Kidney capillary endothelial cell (primary cell): ENCODE results near the gene CHRNB4.
A peak's percentile ranks its signal among the peaks of the same experiment; 100 is the strongest.

ENCODE experiments used
- DNase-seq: peaks from one replicate; pipeline ENCODE4 v3.0.0-alpha.2; 2018; ENCODE audit warnings: low spot score

Gene CHRNB4

DNA sequence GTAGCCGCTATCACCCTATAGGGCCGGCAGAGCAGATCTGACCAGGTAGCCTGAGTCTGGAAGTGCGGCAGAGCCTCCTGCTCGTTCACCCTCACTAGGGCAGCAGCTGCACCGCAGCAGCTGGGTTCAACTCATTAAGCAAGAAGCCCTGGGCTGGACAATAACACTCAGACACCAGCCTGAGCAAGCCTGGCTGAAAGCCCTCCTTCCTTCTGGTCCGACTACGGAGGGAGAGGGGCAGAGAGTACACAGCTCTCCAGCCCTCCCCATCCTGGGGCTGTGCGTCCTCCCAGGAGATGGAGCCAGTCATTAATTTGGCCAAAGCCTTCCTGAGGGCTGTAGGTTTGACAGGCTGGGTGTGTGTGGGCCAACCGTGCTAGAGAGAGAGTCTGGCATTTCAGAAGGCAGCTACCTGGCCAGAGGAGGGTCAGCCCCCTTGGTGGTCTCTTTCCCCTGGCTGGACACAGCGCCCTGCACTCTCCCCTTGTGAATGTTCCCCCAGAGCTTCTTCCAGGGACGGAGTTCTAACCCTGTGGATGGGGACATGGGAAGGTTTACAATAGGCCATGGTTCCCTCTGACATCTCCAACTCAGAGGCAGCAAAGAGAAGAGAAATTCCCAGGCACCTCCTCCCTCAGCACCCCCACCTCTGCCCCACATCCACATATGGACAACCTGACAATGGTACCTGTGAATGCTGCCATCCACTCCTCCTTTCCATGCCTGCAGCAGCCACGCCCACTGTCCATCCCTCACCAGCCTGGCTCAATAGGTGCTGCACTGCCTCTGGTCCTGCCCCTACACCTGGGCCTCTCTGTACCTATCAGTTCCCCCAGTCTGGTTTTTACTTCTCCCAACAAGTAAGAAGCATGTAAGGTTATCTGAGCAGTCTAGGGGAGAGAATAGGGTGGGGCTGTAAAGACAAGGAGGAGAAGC is 6.5 kb downstream of the CHRNB4 start:
- DNase-seq, result no peak

GRCh38 chr15:78633348-78633747 is 7.7 kb downstream of the CHRNB4 start:
- no peak for DNase-seq

DNA sequence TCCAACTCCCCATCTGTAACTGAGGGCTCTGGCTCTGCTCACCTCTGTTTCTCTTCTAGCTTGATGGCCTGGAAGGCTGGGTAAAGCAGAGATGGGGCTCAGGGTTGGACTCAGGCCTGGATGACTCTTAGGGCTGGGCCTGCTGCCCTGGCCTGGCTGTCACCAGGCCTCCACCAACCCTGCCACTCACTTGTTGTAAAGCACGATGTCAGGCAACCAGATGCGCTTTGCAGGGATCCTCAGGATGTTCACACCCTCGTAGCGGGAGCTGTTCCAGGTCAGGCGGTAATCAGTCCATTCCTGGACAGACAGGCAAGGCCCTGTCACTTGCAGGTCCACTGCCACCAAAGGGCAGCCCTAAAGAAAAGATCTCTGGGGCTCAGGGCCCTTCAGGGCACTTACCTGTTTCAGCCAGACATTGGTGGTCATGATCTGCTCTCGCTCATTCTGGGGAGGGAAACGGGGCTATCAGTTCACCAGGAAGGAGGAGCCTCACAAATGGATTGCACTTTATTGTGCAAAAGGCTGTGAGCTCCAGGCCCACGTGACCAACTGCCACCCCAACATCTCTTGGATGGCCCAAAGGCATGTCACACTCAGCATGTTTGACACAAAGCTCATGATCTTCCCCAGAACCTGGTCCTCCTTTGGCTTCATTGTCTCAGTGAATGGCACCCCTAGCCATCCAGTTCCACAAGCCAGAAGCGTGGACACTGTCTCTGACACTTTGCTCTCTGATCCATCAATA is 9.9 kb downstream of the CHRNB4 start:
- no peak for DNase-seq

GRCh38 chr15:78629716-78630065 is 11.3 kb downstream of the CHRNB4 start:
- DNase-seq, result no peak

DNA sequence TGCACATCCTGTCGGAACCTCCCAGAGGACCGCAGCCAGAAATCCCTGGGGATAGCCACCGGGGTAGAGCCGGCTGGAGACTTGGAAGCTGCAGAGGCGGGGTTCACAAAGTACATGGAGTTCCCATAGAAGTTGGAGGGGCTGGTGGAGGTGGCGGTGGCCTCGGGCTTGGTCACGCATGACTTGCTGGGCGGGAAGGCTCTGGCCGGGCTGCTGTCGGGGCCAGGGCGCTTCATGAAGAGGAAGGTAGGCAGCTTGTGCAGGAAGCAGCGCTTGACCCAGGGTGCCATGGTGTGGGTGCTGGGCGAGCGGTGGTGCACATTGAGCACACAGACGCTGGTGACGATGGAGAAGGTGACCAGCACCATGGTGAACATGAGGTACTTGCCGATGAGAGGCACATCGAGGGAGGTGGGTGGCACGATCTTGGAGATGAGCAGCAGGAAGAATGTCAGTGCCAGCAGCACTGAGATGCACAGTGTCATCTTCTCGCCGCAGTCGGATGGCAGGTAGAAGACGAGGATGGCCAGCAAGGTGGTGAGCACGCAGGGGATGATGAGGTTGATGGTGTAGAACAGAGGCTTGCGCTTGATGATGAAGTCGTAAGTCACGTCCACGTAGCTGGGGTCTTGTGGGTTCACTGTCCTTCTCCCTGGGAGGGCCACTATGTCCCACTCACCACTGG is 11.8 kb downstream of the CHRNB4 start:
- no peak for DNase-seq

GRCh38 chr15:78628227-78628626 is 12.8 kb downstream of the CHRNB4 start:
- no peak for DNase-seq

GRCh38 chr15:78627348-78627747 is 13.7 kb downstream of the CHRNB4 start:
- DNase-seq, result no peak

DNA sequence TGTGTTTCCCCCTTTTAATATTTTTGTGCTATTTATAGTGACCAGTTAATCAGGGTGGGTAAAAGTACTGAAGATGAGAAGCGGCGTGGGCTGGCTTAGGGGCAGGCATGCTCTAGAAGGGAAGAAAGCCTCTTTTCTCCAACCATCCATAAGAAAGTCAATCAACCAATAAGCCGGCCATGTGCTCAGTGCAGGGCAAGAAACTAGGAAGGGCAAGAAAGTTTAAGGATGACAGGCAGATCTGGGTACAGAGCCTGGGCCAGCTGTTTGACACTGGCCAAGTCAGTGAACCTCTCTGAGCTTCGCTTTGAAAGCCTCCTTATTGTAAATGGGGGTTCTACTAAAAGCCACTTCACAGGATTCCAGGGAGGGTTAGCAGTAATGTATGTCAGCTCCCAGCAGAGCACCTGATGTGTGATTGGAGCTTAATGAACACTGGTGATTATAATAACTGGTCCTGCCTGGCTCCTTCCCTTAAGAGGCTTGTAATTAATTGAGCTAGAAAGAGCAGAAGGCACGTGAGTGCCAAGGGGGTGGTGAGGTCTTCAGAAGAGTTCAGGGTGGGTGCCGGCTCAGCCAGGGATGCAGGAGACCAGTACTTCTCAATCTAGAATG is 14.5 kb downstream of the CHRNB4 start:
- DNase-seq, result no peak

GRCh38 chr15:78625606-78626280 is 15.3 kb downstream of the CHRNB4 start:
- DNase-seq, result no peak

- no peak for DNase-seq
Observed at GRCh38 chr15:78624651-78625590, 16.1 kb downstream of the CHRNB4 start.

- DNase-seq, result no peak
Observed at GRCh38 chr15:78623786-78624497, 17.1 kb downstream of the CHRNB4 start.

- no peak for DNase-seq
Observed at GRCh38 chr15:78621810-78622402, 19.1 kb downstream of the CHRNB4 start.

DNA sequence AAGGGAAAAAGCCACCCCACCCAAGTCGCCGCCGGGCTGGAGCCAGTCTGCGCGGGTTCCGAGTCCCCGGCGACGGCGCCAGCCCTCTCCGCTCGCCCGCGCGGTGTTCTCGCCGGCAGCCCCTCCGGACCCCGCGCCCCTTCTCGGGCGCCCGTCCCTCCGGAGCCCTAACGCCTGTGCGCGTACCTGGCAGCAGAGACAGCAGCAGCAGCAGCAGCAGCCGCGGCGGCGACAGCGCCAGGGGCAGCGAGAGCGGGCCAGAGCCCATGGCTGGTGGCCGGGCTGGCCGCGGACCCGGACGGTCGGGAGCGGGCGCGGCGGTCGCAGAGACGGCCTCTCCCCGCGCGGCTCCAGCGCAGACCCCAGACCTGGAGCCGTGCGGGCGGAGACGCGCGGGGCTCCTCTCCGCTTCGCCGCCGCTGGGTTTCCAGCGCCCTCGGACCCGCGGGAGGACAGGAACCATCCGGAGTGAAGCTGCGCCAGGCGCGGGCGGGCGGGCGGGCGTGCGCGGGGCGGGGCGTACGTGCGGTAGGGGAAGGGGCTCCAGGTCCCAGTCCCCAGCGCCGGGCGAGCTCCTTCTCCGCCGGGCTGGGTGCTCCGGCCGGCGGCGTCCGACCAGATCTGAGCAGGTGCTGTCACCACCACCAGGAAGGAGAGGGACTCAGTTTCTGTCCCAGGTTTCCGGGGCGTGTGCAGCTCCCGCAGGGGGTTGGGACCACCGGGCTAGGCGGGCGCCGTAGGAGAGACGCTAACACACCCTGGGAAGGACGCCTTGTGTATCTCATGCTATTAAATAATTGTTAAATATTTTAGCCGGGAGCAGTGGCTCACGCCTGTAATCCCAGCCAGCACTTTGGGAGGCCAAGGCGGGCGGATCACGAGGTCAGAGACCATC is 20.2 kb downstream of the CHRNB4 start, which contains the start of gene CHRNA3:
Gene CHRNA3, minus strand, starts transcription at position 470 of the 895 bp plus-strand sequence. Its CDS starts 202 bp downstream, at position 268.
- peak; percentile 3 for DNase-seq

GRCh38 chr15:78620021-78620526 is 20.9 kb downstream of the CHRNB4 start:
- DNase-seq, result peak; percentile 14

DNA sequence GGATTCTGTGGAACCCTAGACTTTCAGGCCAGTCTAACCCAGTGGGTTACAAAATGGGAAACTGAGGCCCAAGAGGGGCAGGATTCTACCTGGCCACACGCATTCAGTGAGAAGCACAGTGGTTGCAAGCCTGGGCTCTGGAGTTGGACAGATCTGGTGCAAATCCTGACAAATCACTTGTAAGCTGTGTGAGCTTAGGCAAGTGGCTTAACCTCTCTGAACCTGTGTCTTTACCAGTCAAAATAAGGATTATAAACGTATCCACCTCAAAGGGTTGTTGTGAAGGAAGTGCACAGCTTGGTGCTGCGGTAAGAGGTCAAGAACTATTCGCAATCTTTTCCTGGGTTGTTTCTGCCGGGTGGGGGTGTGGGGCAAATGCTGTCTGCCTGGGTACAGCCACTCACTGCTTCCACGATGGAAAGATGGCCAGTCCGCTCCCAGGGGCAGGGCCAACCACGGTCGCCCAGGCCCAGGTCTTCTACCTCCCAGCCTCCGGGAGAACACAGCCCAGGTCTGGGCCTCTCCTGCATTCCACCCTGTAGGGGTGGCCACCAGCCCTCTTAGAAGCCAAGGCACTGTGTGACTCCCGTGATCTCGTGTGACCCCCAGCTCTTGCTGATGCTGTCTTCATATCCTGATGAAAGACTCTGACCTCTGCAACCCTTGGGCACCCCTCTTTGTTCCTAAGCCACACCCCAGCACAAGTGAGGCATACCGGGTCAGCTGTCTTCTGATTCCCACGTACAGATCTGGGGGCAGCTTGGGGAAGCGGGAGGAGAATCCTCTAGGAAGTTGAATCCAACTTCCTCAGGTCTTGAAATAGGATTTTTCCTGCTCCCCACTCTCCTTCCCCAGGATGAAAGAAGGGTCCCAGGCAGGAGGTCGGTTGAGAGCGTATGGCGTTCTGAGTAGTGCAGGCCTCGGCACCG is 21.7 kb downstream of the CHRNB4 start:
- DNase-seq, result no peak

DNA sequence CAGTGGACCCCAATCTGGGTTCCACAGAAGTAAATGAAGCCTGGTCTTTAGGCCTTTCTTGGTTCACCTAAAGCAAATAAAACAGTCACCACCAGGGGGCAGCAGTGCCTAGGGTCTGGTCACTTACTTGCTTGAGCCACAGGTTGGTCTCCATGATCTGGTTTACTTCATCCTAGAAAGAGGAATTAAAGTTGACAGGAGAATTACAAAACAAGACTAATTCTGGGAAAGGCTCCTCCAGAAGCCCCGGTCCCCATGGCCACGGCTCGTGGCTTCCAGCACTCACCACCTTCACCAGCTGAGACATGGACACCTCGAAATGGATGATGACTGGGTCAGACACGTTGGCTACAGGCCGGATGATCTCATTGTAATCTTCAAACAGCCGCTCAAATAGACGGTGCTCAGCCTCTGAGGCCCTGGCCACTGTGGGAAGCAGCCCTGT is 22.5 kb downstream of the CHRNB4 start:
- peak; percentile 80 for DNase-seq

DNA sequence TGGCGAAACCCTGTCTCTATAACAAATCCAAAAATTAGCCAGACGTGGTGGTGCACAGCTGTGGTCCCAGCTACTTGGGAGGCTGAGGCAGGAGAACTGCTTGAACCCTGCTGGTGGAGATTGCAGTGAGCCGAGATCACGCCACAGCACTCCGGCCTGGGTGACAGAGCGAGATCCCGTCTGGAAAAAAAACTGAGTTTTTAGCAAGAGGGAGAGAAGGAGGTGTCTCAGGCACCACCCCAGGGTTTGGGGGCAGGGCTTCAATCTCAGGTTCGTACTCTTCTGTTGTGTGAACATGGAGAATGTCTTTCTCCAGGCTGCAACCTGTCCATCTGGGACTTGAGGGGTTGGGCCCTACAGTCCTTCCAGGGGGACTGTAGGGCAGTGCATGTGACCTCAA is 22.9 kb downstream of the CHRNB4 start:
- no peak for DNase-seq
